ENCODE results near the gene NR3C2. TPM values are rescaled to one million over a fixed set of nuclear protein-coding genes. Genes with fewer than 3 reads are reported as not detected.

Gene NR3C2
- polyA plus RNA-seq, 1 of the 3 experiments (the other 2 are of a cell fraction) = 0.02 TPM

- TF ChIP-seq CTCF (IDR thresholded peaks at IDR 0.05) (no peak), JUND (IDR thresholded peaks at IDR 0.05) (no peak), YY1 (IDR thresholded peaks at IDR 0.05; ENCODE audit: low read depth) (no peak)
Observed at GRCh38 chr4:148116969-148117368, 325.2 kb downstream of the NR3C2 start (continued).

DNA sequence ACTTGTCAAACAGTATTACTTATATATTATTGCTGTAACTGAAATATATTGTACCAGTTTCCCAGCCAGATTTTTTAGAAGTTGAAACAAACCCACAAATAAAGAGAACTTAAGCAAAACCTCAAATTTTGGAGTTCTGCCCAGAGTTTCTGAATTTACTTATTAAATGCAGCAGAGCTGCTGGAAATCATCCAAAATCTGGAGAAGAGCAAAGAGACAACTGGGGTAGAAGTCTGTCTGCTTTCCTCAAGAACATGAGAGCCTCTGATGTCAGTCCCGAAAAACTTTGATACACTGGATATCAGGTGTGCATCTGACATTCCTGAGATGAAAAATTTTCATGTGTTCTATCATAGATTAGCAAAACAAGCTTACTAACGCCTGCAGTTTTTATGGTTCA, 325.9 kb downstream of the NR3C2 start:
- no peak for DNase-seq

More for the DNA sequence above, 325.9 kb downstream of the NR3C2 start:
- no peaks in the 10 kb centered on the region for H3K27me3 ChIP-seq (ENCODE audit: insufficient read depth)
- 6% methylated on average over 2 of the region's 2 CpGs for WGBS (ENCODE audit: low lambda C conversion rate)
- H3K9ac ChIP-seq = no peak overlapping the region
- no peaks in the 10 kb centered on the region for H3K9me2 ChIP-seq
- H4K20me1 ChIP-seq (ENCODE audit: insufficient read depth) = no peaks in the 10 kb centered on the region
- peak overlapping the region; percentile 7; the same call in 1 of the 2 replicates for H3K4me2 ChIP-seq
- H3K79me2 ChIP-seq (ENCODE audit: insufficient read depth) = no peaks in the 10 kb centered on the region
- CTCF ChIA-PET = interaction anchor here (0.9 kb wide), 1 partner anchor 9 kb away, joined by 4 read pairs; no protein-coding TSS in a partner anchor
- no peak overlapping the region for H3K4me3 ChIP-seq (ENCODE audit: low read depth in 2 of 2, low read length in 1 of 2)
- H3K4me1 ChIP-seq (ENCODE audit: control insufficient read depth in 1 of 2, insufficient read depth in 2 of 2, low read depth in 1 of 2, low read length in 1 of 2) = peaks cover 10% of the 10 kb centered on the region in 2 experiments; a peak in 3 of 4 replicates
- H2AFZ ChIP-seq (ENCODE audit: low read depth) = no peak overlapping the region
- H3F3A ChIP-seq (replicated peaks; ENCODE audit: insufficient read depth) = peaks cover 11% of the 10 kb centered on the region
- H3K27ac ChIP-seq (ENCODE audit: low read depth in 2 of 2, low read length in 1 of 2) = no peak overlapping the region; a peak in 1 of 4 replicates
- H3K36me3 ChIP-seq (replicated peaks in 1 of 2; ENCODE audit: control insufficient read depth in 1 of 2, insufficient read depth in 2 of 2, low read length in 1 of 2) = no peaks in the 10 kb centered on the region
- TF ChIP-seq MAX (IDR thresholded peaks at IDR 0.05; ENCODE audit: low read depth) (no peak), CHD2 (IDR thresholded peaks at IDR 0.05; ENCODE audit: low read length, partially characterized antibody) (no peak), NFIC (IDR thresholded peaks at IDR 0.05; ENCODE audit: borderline replicate concordance) (peak; percentile 79), NRF1 (IDR thresholded peaks at IDR 0.05; ENCODE audit: low read depth, low read length) (no peak), GABPA (IDR thresholded peaks at IDR 0.05; ENCODE audit: low read depth) (no peak), FOXJ3 (CRISPR knock-in tag; IDR thresholded peaks at IDR 0.05) (no peak), PBX3 (IDR thresholded peaks at IDR 0.05) (peak; percentile 21; the same call in 1 of the 2 replicates), MXI1 (IDR thresholded peaks at IDR 0.05; ENCODE audit: low read depth, low read length) (no peak), GATA2 (CRISPR knock-in tag; IDR thresholded peaks at IDR 0.05) (no peak), EP300 (IDR thresholded peaks at IDR 0.05; ENCODE audit: borderline replicate concordance in 1 of 2, low read depth in 1 of 2, low read length in 1 of 2) (0 out of 4 replicates have a peak, but pooled peaks of 1 of the 2 experiments have one; percentile 23), SMC3 (IDR thresholded peaks at IDR 0.05; ENCODE audit: low read depth, low read length) (no peak), FOSL2 (IDR thresholded peaks at IDR 0.05; ENCODE audit: borderline replicate concordance, low read depth) (no peak), TCF12 (IDR thresholded peaks at IDR 0.05) (peak; percentile 58), YY1 (IDR thresholded peaks at IDR 0.05; ENCODE audit: low read depth) (no peak), MEF2A (IDR thresholded peaks at IDR 0.05; ENCODE audit: borderline replicate concordance, low read depth) (no peak), RAD21 (IDR thresholded peaks at IDR 0.05; ENCODE audit: low read length) (no peak), POLR2AphosphoS5 (IDR thresholded peaks at IDR 0.05; ENCODE audit: low read depth, low read length) (no peak), RFX5 (IDR thresholded peaks at IDR 0.05; ENCODE audit: low read length) (no peak)
- TF ChIP-seq, protein P1, sequence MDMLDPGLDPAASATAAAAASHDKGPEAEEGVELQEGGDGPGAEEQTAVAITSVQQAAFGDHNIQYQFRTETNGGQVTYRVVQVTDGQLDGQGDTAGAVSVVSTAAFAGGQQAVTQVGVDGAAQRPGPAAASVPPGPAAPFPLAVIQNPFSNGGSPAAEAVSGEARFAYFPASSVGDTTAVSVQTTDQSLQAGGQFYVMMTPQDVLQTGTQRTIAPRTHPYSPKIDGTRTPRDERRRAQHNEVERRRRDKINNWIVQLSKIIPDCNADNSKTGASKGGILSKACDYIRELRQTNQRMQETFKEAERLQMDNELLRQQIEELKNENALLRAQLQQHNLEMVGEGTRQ (IDR thresholded peaks at IDR 0.05; ENCODE audit: borderline replicate concordance, low read depth, low read length) = no peak
- TF ChIP-seq, protein P2, sequence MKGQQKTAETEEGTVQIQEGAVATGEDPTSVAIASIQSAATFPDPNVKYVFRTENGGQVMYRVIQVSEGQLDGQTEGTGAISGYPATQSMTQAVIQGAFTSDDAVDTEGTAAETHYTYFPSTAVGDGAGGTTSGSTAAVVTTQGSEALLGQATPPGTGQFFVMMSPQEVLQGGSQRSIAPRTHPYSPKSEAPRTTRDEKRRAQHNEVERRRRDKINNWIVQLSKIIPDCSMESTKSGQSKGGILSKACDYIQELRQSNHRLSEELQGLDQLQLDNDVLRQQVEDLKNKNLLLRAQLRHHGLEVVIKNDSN (IDR thresholded peaks at IDR 0.05; ENCODE audit: borderline replicate concordance, low read depth) = no peak
- POLR2A ChIA-PET = no interaction called here
- H3K9me3 ChIP-seq = no peaks in the 10 kb centered on the region

Data from SK-N-SH (cell line).